CMK (cell line): ENCODE results near the gene ENTPD3.
"Not testable (repeated sequence)": the region's sequence is repeated elsewhere in the genome, so short reads cannot be mapped to it uniquely, and the experiment has no call there.

Experiments
- DNase-seq: peaks from one replicate; pipeline ENCODE4 v3.0.0-alpha.2; 2010; ENCODE audit warnings: low read depth

ENTPD3 gene

DNA sequence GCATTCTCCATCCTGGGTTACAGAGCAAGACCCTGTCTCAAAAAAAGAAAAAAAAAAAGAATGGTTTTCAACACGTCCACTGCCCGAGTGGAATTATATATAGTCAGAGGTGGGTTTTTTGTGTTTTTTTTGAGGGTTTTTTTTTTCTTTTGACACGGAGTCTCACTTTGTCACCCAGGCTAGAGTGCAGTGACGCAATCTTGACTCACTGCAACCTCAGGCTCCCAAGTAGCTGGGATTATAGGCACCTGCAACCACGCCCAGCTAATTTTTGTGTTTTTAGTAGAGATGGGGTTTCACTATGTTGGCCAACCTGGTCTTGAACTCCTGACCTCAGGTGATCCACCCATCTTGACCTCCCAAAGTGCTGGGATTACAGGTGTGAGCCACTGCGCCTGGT lies 73.5 kb downstream of the ENTPD3 start:
- DNase-seq, result not testable (repeated sequence)

DNA sequence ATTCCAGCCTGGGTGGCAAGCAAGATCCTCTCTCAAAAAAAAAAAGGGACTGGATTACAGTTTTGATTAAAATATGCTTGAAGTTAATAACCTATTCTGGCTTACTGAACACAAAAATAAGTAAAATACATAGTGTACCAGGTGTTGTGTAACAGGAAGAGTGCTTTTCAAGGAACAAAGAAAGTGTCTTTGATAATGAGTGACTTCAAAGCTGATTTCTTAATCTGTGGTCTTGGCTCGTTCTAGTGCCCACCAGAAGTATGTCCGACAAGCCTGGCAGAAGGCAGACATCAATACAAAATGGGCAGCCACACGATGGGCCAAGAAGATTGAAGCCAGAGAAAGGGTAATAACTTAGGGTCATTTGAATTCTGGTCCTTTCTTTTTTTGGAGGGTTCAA lies 74.2 kb downstream of the ENTPD3 start:
- no peak for DNase-seq

DNA sequence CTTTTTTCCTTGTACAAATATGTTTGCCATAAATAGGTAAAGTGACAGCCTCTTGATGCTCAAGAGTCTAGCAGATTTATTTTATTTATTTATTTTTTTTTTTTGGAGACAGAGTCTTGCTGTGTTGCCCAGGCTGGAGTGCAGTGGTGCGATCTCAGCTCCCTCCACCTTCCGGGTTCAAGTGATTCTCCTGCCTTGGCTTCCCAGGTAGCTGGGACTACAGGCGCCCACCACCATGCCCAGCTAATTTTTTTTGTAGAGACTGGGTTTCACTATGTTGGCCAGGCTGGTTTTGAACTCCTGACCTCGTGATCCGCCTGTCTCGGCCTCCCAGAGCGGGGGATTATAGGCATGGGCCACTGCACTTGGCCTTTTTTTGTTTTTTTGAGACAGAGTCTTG lies 75.9 kb downstream of the ENTPD3 start:
- not testable (repeated sequence) for DNase-seq

DNA sequence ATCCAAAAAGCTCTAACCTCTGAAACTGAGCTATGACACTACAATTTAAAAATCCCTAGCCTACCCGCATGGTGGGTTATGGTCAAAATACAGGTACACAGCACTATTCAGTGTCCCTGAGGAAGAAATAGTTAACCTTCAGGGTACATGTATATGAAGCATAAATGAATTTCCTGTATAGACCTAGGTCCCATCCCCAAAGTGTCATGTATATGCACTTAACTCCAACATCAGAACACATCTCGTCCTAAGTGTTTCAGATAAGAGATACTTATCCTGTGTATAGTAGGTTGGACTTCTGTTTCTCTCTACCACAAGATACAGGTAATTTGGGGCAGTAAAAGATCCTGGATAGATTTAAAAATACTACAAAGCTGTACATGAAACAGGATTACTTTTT lies 76.6 kb downstream of the ENTPD3 start:
- DNase-seq, result no peak

DNA sequence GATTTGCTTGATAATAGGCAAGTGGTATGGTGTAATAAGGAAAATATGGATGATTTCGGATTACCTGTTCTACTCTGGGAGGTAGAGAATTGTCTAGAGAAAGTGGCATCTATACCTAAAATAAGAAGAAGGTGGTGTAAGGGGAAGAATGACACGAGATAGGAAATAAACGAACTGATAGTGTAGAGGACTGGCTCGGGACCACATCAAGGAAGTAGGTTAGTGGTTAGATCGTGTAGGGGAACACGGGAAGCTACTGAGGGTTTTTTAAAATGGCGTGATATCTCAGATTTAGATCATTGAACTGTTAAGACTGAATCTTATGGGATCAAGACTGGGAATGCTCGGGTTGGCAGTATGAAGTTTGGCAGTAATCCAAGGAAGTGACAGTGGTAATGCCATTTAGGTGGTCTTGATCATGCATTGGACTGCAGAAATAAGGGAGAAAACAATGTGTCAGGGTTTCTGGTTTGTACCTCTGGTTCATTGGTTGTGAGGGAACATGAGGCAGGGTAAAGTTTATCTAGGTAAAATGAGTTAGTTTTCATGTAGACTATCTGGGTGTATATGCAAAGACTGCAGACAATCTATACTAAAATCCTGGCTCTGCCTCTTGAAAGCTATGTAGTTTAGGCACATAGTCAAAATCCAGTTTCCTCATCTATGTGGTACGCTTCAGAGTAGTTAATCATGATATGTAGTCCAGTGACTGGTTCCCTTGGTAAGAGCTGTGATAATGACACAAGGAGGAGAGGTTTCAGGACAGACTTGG lies 77.5 kb downstream of the ENTPD3 start:
- DNase-seq, result no peak

DNA sequence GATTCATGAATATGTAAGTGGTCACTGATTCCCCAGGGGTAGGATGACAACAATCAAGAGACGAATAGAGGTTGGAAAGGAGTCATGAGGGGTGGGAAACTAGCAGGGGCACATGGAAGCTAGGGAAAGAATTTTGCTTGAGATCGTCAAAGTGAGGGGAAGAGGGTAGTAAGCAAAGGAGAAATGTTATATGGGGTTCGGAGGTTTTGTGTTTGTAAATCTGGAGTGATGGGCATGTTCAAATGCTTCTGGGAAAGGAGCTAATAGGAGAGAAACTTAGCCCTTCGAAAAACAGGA lies 78.1 kb downstream of the ENTPD3 start:
- DNase-seq, result no peak

DNA sequence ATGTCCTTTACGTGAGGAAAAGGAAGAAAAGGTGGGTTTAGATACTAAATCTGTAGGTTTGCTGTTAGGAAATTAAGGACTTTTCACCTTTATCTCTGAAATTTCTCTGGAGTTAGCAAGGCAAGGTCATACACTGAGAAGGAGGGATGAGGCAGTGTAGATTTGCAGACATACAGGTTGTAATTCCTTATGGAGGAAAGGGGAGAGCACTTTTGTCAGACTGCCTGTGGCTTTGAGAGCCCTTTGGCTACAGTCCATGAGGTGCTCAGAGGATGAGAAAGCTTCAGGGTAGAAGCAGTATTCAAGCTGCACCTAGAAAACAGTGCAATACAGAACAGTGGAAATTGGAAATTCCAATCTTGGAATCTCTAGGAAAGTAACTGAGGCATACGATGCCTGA lies 78.5 kb downstream of the ENTPD3 start:
- no peak for DNase-seq

DNA sequence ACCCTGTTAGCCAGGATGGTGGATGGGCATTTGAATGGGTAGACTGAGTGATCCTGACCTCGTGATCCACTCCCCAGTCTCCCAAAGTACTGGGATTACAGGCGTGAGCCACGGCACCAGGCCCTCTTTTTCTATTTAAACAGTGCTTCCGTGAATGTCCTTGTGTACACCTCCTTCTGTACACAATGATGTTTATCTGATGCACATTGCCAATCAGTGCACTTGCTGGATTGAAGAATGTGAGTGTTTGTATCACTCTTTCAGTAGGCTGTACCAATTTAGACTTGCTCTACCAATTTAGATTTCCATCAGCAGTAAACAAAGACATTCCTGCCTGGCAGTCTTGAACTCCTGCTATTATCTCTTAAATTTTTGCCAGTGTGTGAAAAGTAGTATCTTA lies 81.0 kb downstream of the ENTPD3 start:
- no peak for DNase-seq

DNA sequence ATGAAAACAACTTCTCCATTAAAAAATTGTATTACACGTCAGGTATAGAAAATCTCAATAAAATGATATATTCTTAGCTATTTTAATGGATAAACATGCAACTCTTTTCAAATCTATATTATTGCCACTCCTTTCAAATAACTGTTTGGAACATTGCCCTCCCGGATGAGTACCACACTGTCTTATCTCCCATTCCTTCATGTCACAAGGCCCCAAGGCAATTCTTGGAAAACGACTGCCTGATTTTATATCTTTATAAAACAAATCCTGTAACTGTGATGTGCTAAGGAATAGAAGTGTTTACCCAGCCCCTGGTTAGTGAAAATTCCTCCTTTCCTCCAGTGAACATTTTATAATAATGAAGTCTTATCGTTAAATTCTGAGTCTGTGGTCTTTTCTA lies 83.7 kb downstream of the ENTPD3 start:
- no peak for DNase-seq

DNA sequence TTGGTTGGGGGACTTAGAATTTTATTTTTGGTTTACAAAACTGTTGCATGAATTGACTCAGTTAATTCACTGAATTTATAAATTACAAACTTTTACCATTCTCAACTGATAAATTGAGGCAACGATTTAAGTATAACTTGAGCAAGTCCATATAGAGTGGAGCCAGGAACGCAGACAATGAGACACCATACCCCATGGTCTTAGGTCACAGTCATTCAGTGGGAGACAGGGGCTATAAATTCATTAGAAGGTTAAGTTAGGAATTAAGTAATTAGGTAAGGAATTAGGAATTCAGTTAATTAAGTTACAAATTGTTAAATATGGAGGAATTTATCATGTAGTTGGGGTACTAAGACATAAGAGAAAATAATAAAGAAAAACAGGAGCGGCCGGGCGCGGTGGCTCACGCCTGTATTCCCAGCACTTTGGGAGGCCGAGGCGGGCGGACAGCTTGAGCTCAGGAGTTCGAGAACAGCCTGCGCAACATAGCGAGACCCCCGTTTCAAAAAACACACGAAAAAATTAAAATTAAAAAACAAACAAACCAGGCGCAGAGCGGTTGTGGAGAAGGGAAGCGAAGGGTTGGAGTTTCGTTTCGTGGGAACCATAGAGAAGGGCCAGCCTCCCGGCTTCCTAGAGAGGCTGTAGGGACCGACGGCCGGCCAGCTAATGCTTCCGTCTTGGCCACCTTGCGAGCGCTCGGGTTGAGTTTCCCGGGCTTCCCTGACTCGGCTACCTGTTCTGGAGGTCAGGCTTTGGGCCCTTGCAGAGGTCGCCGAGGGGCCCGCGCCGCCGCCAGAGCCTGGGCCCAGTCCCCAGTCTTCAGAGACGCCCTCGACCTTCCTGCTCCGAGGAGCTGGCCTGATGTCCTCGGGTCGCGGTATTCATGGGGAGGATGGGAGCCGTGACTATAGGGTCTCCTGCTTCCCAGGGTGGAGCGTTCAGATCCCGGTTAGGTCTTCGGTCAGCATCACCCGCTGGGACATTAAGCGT lies 89.8 kb downstream of the ENTPD3 start, which contains the start of gene ZNF619:
TSS of gene ZNF619 (plus strand) at position 645 of the 993 bp plus-strand sequence. CDS start 858 bp downstream, outside the sequence.
- DNase-seq, result peak; percentile 59

DNA sequence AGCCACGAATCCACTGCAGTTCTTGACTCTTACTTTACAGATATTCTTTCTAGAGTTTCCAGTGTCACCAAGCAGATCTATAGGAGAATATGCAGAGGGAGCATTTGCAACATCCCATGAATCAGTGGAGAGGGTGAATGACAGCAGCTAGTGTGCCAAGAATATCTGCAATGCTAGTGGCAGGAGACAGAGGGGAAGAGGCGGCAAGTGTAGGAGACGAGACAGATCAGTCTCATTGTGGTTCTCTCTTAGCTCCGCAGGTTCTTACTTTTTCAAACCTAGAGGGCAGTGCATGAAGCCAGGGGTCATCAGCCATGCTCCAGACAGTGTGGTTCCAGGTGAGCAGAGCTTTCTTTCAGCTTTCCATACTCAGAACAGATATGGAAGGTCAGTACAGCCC lies 90.7 kb downstream of the ENTPD3 start:
- no peak for DNase-seq
